Prostate gland (tissue), 2 donors: Measurements from ENCODE around the gene PTPDC1.

Source experiments
- CTCF ChIP-seq, 4 experiments: fragments of 200-600 bp in 2 of 4; fragments of 450-650 bp in 2 of 4; sonication (generic) in 2 of 4; IDR thresholded peaks; 1 replicate in 3 of 4; 2 replicates in 1 of 4; pipeline ENCODE4 v1.5.1; 2016 to 2019; ENCODE audit warnings: antibody characterized with exemption in 4 of 4, mild to moderate bottlenecking in 2 of 4, moderate library complexity in 2 of 4
- POLR2A ChIP-seq: fragments of 450-650 bp; IDR thresholded peaks from one replicate; pipeline ENCODE4 v1.6.1; 2016; ENCODE audit warnings: antibody characterized with exemption, mild to moderate bottlenecking
- POLR2AphosphoS5 ChIP-seq: sonication (generic); formaldehyde crosslinking; IDR thresholded peaks from one replicate; pipeline ENCODE4 v1.6.1; 2017; ENCODE audit warnings: antibody characterized with exemption

GRCh38 chr9:94156348-94157049 is 72.2 kb downstream of the PTPDC1 start:
- no peak for TF ChIP-seq CTCF (IDR thresholded peaks at IDR 0.05)
- TF ChIP-seq POLR2A = no peak
- TF ChIP-seq POLR2AphosphoS5 = no peak
